HG03066 (cell line): Measurements from ENCODE around the gene CP.

ENCODE experiments used
- ATAC-seq: cut with Tn5 transposase; IDR thresholded peaks from one replicate; pipeline ENCODE4 v1.9.1; 2021; ENCODE audit warnings: low read depth; ENCODE audit not compliant: unreplicated experiment

The CP gene

GRCh38 chr3:149188494-149188893, 33.1 kb downstream of the CP start:
- ATAC-seq: no peak

- no peak for ATAC-seq
These were observed 34.9 kb downstream of the CP start for GRCh38 chr3:149186721-149187120.

- no peak for ATAC-seq
These were observed 35.4 kb downstream of the CP start for GRCh38 chr3:149186219-149186618.

- ATAC-seq: no peak
These were observed 40.4 kb downstream of the CP start for GRCh38 chr3:149181182-149181581.

- ATAC-seq: no peak
These were observed 41.5 kb downstream of the CP start for GRCh38 chr3:149180057-149180573.

GRCh38 chr3:149179220-149179619, 42.4 kb downstream of the CP start:
- no peak for ATAC-seq

GRCh38 chr3:149177122-149177521, 44.5 kb downstream of the CP start:
- ATAC-seq: no peak

GRCh38 chr3:149174901-149175300, 46.7 kb downstream of the CP start:
- peak; percentile 92 for ATAC-seq

- ATAC-seq: no peak
These were observed 51.0 kb downstream of the CP start for GRCh38 chr3:149170672-149171071.

- ATAC-seq: no peak
These were observed 53.7 kb downstream of the CP start for GRCh38 chr3:149167898-149168297.

GRCh38 chr3:149163066-149163465, 58.6 kb downstream of the CP start:
- ATAC-seq: no peak

- ATAC-seq: no peak
These were observed 59.6 kb downstream of the CP start for GRCh38 chr3:149162007-149162406.

GRCh38 chr3:149160754-149161300, 60.8 kb downstream of the CP start:
- no peak for ATAC-seq

- ATAC-seq: no peak
These were observed 68.2 kb downstream of the CP start for GRCh38 chr3:149153402-149153801.

GRCh38 chr3:149152420-149152819, 69.2 kb downstream of the CP start:
- ATAC-seq: peak; percentile 92

GRCh38 chr3:149151843-149152242, 69.8 kb downstream of the CP start:
- ATAC-seq: no peak

GRCh38 chr3:149150436-149150835, 71.2 kb downstream of the CP start:
- ATAC-seq: no peak

GRCh38 chr3:149145974-149146373, 75.7 kb downstream of the CP start:
- ATAC-seq: peak; percentile 77

- no peak for ATAC-seq
These were observed 76.3 kb downstream of the CP start for GRCh38 chr3:149145356-149145755.

GRCh38 chr3:149142682-149143081, 78.9 kb downstream of the CP start:
- no peak for ATAC-seq

GRCh38 chr3:149134575-149134974, 87.1 kb downstream of the CP start:
- no peak for ATAC-seq

- ATAC-seq: no peak
These were observed 90.0 kb downstream of the CP start for GRCh38 chr3:149131589-149131988.
